Measurements from ENCODE around the gene GPR18.
"Not testable (repeated sequence)": the region's sequence is repeated elsewhere in the genome, so short reads cannot be mapped to it uniquely, and the experiment has no call there.

GPR18 gene

GRCh38 chr13:99265821-99266426, 7.7 kb upstream of the GPR18 start:
- no peak for DNase-seq (ENCODE audit: low read depth)

DNA sequence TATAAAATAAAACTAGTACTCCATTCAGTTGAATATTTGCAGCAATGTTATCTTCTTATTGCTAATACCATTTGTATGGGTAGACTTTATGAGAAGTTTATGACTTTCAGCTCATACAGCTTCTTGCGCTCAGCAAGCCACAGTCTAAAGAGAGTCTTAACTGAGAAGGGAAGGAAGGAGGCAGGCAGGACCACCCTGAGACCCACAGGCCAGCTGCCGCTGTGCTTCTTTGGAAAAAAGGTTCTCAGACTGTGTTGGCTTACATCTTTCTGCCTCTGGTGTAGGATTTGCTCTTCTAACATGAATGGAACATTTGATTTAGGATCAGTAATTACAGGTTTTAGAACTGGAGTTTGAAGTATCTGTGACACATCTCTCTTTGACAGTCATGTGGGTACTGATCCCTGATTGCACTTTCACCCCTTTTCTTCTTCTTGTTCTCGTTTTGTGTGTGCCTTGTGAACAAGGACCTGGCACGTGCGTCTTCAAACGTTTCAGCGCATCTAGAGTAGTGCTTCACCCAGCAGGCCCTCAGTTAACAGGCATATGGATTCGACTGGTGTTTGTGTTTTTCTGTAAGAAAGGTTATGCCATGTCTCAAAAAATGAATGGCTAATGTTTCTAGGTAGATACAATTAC, 7.1 kb upstream of the GPR18 start:
- no peak for DNase-seq (ENCODE audit: low read depth)

GRCh38 chr13:99264051-99264450, 5.9 kb upstream of the GPR18 start:
- no peak for DNase-seq (ENCODE audit: low read depth)

DNA sequence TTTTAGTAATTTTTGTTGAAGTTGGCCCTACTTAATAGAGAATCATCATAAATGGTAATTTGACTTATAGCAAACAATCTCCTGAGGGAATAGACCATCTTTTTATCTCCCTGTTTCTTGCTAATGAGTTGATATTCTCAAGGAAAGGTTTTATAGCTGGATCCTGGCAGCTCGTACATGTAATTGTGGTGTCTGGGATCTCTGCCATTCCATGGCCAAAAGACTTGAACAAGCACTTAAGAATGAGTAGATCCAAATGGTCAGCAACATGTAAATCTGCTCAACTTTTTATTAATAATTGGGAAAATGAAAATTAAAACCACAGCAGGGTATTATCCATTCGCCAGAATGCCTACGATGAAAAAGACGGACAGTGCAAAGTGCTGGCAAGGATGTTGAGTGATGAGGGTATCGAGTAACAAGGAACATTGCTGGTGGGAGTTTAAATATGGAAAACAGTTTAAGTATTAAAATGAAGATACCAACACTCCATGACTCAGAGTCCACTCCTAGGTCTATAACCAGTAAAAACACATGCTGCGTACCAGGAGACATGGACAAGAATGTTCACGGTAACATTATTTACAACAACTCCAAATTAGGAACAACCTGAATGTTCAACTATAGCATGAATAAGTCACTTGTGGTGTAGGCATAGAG, 5.1 kb upstream of the GPR18 start:
- DNase-seq (ENCODE audit: low read depth) = no peak

DNA sequence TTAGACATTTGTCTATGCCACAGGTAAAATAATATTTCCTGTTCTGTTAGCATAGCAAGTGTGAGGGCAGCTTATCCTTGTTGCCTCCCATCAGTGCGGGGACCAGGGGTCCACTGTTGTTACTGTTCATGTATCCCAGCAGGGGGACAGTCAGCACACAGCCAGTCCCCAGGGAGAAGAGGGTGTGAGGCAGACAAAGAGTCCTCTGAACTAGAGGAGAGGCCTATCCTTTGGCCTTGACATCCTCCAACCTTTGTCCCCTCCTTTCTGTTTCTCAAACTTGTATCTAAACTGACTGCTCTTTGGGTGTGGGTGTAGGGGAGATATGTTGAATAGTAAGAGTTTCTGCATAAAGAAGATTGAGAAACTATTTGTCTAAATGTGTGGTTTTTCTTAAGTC, 2.9 kb upstream of the GPR18 start:
- no peak for DNase-seq (ENCODE audit: low read depth)

- DNase-seq (ENCODE audit: low read depth) = no peak
These were observed 2.0 kb upstream of the GPR18 start for GRCh38 chr13:99260216-99260615.

DNA sequence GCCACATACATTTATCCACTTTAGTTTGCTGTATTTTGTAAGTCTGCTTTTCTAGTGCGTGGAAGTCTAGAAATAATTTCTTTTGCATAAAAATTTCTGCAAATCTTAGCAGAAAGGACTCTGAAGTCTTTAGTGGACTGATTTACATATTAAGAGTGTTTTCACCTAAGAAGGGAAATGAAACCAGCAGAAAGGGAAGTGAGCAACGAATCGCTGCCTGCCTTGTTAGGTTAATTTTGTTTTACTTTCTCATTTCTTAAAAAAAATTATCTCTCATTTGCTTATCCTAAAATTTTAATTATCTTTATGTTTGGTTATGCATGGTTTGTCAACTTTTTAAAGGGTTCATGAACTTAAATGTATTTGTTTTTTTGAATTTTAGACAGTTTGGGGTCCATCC, 767 bp upstream of the GPR18 start:
- no peak for DNase-seq (ENCODE audit: low read depth)

DNA sequence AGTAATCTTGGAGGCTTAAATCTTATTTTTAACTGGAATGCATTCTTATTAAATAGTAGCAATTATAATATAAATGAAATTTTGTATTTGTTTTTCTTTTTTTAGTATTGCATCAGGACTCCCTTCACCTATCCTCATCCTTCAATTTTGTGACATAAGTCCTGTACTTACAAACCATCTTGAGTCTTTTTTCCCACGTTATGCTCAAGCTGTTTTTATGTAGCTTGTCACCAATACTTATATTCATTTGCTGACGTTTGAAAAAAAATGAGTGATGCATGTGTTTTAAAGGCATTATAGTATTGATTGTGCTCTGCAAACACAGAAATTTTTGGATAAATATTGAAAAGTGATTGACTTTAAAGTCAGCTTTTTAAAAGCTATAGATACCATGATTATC, 888 bp downstream of the GPR18 start:
- DNase-seq (ENCODE audit: low read depth) = no peak

DNA sequence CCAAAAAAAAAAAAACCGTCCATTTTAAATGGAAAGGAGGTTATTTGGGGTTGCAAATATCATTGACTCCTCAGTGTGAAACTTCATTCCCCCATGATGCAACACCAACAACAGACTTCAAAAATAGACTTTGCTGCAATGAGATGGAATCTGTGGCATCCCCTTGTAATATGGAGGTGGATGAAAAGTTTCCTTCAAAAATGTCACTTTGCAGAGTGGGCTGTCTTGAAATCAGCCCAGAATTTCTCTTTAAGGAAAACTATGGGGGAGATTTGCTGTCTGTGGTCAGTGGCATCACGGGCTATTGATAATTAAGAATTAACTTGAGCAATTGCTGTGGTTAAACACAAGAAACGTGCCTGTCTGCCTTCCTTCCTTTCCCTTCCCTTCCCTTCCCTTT, 1.5 kb downstream of the GPR18 start:
- DNase-seq (ENCODE audit: low read depth) = no peak

- DNase-seq (ENCODE audit: low read depth) = no peak
These were observed 1.9 kb downstream of the GPR18 start for GRCh38 chr13:99256283-99256682.

DNA sequence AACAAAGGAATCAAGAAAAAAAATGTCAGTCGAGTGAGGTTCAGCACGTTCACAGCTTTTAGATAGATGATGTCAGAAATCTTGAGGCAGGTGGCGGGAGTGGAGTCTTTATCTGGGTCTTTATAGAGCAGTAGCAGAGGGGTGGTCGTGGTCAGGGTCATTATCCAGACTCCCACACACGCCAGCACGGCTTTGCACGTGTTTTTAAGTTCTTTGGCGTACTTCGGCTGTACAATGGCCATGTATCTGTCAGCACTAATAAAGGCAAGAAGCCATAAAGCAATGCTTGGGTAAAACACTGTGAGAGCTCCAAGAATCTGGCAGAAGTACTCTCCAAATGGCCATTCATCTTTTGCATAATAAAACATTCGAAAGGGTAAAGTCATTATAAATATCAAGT, 2.9 kb downstream of the GPR18 start:
- no peak for DNase-seq (ENCODE audit: low read depth)

DNA sequence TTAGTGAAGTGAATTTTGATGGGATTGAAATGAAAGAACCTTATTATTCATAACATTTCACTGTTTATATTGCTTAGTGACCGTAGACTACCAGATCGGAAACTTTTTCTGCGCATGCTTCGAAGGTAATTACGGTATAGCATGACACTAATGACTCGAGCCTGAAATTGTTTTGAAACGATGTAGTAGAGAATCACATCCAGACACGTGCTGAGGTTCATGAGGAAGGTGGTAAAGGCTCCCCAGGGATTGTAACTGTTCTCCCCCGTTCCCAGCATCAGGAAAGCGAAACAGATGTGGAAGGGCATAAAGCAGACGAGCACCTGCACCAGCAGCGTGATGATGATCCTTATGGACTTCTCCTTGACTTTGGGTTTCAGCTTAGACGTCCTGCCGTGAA, 3.3 kb downstream of the GPR18 start:
- DNase-seq (ENCODE audit: low read depth) = no peak

DNA sequence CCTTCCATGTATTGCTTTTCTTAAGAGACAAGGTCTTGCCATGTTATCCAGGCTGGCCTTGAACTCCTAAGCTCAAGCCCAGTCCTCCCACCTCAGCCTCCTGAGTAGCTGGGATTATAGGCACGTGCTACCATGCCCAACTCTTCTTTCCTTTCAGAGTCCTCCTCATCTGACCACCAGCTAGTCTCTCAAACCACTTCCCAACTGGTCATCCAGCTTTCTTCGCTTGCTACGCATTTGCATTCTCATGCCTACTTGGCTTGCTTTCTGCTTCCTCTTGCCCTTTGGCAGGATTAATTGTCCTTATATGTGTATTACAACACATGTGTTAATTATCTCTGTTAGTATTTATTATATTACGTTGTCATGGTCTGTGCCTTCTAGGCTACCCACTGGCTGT, 6.3 kb downstream of the GPR18 start:
- no peak for DNase-seq (ENCODE audit: low read depth)

- DNase-seq (ENCODE audit: low read depth) = no peak
These were observed 7.0 kb downstream of the GPR18 start for GRCh38 chr13:99250982-99251825.

DNA sequence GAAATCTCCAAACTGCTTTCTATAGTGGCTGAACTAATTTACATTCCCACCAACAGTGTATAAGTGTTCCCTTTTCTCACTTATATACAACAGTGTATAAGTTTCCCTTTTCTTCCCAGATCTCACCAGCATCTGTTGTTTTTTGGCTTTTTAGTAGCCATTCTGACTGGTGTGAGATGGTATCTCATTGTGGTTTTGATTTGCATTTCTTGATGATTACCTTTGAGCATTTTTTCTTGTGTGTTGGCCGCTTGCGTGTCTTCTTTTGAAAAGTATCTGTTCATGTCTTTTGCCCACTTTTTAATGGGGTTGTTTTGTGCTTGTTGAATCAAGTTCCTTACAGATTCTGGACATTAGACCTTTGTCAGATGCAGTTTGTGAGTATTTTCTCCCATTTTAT, 8.6 kb downstream of the GPR18 start:
- not testable (repeated sequence) for DNase-seq (ENCODE audit: low read depth)

GRCh38 chr13:99249178-99249577, 9.0 kb downstream of the GPR18 start:
- not testable (repeated sequence) for DNase-seq (ENCODE audit: low read depth)

GRCh38 chr13:99246100-99246499, 12.1 kb downstream of the GPR18 start:
- DNase-seq (ENCODE audit: low read depth) = no peak

DNA sequence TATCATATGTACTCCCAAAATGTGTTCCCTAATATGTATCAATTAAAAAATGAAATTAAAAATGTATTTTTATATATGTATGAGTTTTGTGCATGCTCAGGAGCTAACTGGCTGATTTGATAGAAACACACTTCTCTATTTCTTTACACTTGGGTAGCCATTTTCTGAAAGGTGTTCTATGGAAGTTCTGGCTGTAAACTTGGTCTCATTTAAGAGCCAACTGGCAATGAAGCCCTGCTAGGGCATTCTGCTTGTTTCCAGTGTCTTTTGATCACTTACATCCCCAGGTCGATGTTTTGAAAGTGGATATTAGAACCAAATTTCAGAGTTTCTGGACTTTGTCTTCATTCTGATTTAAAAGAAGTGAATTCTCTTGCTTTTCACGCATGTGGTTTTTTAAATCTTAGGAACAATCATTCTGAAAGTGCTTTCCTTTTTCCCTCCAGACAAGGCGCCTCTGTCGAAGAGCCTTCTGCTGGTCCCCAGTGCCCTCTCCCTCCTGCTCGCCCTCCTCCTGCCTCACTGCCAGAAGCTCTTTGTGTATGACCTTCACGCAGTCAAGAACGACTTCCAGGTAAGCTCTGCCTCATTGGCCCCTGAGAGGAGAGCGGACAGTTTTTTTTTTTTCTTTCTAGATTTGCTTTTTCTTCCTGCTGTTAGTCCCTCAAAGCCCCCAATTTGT, 20.1 kb downstream of the GPR18 start:
- no peak for DNase-seq (ENCODE audit: low read depth)

- no peak for DNase-seq (ENCODE audit: low read depth)
These were observed 26.5 kb downstream of the GPR18 start for GRCh38 chr13:99231721-99232120.

- DNase-seq (ENCODE audit: low read depth) = no peak
These were observed 27.2 kb downstream of the GPR18 start for GRCh38 chr13:99230991-99231390.

DNA sequence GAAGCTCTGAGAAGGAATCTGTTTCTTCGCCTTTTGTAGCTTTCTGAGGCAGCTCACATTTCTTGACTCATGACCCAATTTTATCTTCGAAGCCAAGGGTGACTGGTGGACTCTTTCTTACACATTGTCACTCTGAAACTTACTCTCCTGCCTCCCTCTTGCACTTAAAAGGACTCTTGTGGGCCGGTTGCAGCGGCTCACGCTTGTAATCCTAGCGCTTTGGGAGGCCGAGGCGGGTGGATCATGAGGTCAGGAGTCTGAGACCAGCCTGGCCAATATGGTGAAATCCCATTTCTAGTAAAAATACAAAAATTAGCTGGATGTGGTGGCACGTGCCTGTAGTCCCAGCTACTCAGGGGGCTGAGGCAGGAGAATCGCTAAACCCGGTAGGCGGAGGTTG, 27.6 kb downstream of the GPR18 start:
- not testable (repeated sequence) for DNase-seq (ENCODE audit: low read depth)
